Thyroid gland (tissue), 4 donors: ENCODE results near the gene CCR6. TPM values are rescaled to one million over a fixed set of nuclear protein-coding genes. Genes with fewer than 3 reads are reported as not detected.
A peak's percentile ranks its signal among the peaks of the same experiment; 100 is the strongest.

ENCODE experiments used
- DNase-seq, 2 donors: peaks; one replicate each; pipeline ENCODE4 v3.0.0-alpha.2; 2019
- H3K27ac ChIP-seq, 3 donors: fragments of 200-600 bp; sonication (generic); 1 replicate in 2 of 3; 2 replicates in 1 of 3; pipeline ENCODE4 v1.5.1; 2016 to 2019; ENCODE audit warnings: mild to moderate bottlenecking in 1 of 3, moderate library complexity in 1 of 3
- H3K27me3 ChIP-seq: fragments of 200-600 bp; sonication (generic); one replicate; pipeline ENCODE4 v1.5.1; 2019
- H3K36me3 ChIP-seq, 2 donors: fragments of 200-600 bp; sonication (generic); one replicate each; pipeline ENCODE4 v1.5.1; 2016 to 2019
- H3K4me1 ChIP-seq, 2 donors: fragments of 200-600 bp; sonication (generic); one replicate each; pipeline ENCODE4 v1.5.1; 2017 to 2019
- H3K4me3 ChIP-seq, 3 donors: fragments of 200-600 bp; sonication (generic); replicated peaks in 1 of 3; 1 replicate in 2 of 3; 2 replicates in 1 of 3; pipeline ENCODE4 v1.5.1; 2016; ENCODE audit warnings: mild to moderate bottlenecking in 1 of 3
- H3K9me3 ChIP-seq: fragments of 200-600 bp; sonication (generic); one replicate; pipeline ENCODE4 v1.5.1; 2017
- POLR2A ChIP-seq, 2 donors: fragments of 450-650 bp; IDR thresholded peaks; one replicate each; pipeline ENCODE4 v1.6.1; 2017; ENCODE audit warnings: antibody characterized with exemption in 2 of 2, mild to moderate bottlenecking in 2 of 2, moderate library complexity in 1 of 2
- WGBS, 2 donors: methylation state at CpG; one replicate each; pipeline ENCODE4 v1.1.5; 2017; 5-methylcytosine and 5-hydroxymethylcytosine counted together
- intact Hi-C: fragments of 100-400 bp; cut with DNase I; formaldehyde crosslinking; loops from one replicate; pipeline ENCODE4 v1.15.1; 2023
- total RNA-seq, 4 donors: library from RNA; depleted of rRNA; stranded (reverse); fragments of >200 nt; gene quantifications; one replicate each; pipeline ENCODE4 v1.2.3, GENCODE V29; 2016
- TF ChIP-seq, protein P1 (sequence below), 6 experiments: fragments of 200-600 bp in 3 of 6; fragments of 450-650 bp in 3 of 6; sonication (generic) in 3 of 6; IDR thresholded peaks; one replicate each; pipeline ENCODE4 v1.5.1; 2016 to 2019; ENCODE audit warnings: antibody characterized with exemption in 6 of 6, mild to moderate bottlenecking in 2 of 6, inconsistent platforms in 1 of 6, moderate library complexity in 1 of 6

CCR6 gene
- total RNA-seq, 4 donors from 2014 or later: 0.78 TPM; not detected in 3

DNA sequence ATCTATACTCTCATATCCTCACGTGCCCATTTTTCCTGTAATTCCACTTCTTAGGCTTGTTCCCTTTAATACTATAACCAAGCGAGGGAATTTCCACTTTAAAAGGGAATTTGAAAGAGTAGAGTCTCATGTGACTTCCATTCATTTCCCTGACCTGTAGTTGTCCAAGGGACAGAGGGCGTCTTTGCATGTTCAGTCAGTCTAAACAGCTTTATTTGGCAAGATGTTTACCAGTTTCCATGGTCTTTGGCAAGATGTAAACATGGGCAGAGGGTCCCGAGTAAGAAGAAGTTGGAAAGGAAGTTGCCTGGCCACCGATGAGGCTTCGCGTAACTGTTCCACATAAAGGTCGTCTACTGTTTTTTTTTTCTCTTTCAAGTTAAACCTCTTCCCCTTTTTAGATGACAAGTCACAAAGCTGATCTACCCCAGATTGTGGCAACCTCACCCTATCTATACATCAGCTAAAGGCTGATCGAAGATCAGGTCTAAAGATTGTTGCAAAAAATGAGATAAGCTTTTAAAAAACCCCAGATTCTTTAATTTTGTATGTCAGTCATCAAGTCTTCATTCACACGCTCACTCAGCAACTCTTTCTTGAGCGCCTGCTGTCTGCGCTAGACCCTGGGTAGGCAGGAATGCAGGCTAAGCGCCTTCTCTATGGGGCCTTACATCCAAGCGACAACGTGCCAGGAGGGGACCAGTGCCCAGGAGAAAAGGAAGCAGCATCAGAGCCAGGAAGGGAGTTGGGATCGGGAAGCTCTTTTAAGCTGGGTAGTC, 31.7 kb upstream of the CCR6 start:
- H3K9me3 ChIP-seq: no peaks in the 10 kb centered on the region
- no peaks in the 10 kb centered on the region for H3K36me3 ChIP-seq
- H3K4me3 ChIP-seq: no peak overlapping the region
- no peak for TF ChIP-seq POLR2A (IDR thresholded peaks at IDR 0.05)
- TF ChIP-seq, protein P1, sequence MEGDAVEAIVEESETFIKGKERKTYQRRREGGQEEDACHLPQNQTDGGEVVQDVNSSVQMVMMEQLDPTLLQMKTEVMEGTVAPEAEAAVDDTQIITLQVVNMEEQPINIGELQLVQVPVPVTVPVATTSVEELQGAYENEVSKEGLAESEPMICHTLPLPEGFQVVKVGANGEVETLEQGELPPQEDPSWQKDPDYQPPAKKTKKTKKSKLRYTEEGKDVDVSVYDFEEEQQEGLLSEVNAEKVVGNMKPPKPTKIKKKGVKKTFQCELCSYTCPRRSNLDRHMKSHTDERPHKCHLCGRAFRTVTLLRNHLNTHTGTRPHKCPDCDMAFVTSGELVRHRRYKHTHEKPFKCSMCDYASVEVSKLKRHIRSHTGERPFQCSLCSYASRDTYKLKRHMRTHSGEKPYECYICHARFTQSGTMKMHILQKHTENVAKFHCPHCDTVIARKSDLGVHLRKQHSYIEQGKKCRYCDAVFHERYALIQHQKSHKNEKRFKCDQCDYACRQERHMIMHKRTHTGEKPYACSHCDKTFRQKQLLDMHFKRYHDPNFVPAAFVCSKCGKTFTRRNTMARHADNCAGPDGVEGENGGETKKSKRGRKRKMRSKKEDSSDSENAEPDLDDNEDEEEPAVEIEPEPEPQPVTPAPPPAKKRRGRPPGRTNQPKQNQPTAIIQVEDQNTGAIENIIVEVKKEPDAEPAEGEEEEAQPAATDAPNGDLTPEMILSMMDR (IDR thresholded peaks at IDR 0.05): no peak
- 86 to 92% methylated on average over 16 of the region's 16 CpGs for WGBS, 2 donors
- no peak for DNase-seq
- intact Hi-C loops: no loop called here
- H3K27ac ChIP-seq: no peak overlapping the region
- H3K27me3 ChIP-seq: no peaks in the 10 kb centered on the region
- H3K4me1 ChIP-seq: no peaks in the 10 kb centered on the region

GRCh38 chr6:167091805-167092107, 31.1 kb upstream of the CCR6 start:
- 41 to 44% methylated on average over 4 to 7 of the region's 7 CpGs for WGBS, 2 donors
- Histone ChIP-seq H3K4me1 (no peaks in the 10 kb centered on the region), H3K27ac (no peak overlapping the region), H3K27me3 (no peaks in the 10 kb centered on the region), H3K36me3 (no peaks in the 10 kb centered on the region), H3K9me3 (no peaks in the 10 kb centered on the region), H3K4me3 (no peak overlapping the region)
- DNase-seq: peak in 1 of 2 donors; percentile 22
- TF ChIP-seq POLR2A (IDR thresholded peaks at IDR 0.05): no peak
- TF ChIP-seq, protein P1 (IDR thresholded peaks at IDR 0.05): no peak
- intact Hi-C loops: no loop called here

- no peaks in the 10 kb centered on the region for H3K9me3 ChIP-seq
- intact Hi-C loops: no loop called here
- TF ChIP-seq, protein P1 (IDR thresholded peaks at IDR 0.05): no peak
- no peak for TF ChIP-seq POLR2A (IDR thresholded peaks at IDR 0.05)
- 81 to 88% methylated on average over 16 of the region's 16 CpGs for WGBS, 2 donors
- no peaks in the 10 kb centered on the region for H3K27me3 ChIP-seq
- DNase-seq: no peak
- H3K4me3 ChIP-seq: no peak overlapping the region
- H3K4me1 ChIP-seq: no peaks in the 10 kb centered on the region
- H3K27ac ChIP-seq: no peak overlapping the region
- H3K36me3 ChIP-seq: no peaks in the 10 kb centered on the region
These were observed 30.1 kb upstream of the CCR6 start for GRCh38 chr6:167092672-167093339.

- Histone ChIP-seq H3K4me1 (no peaks in the 10 kb centered on the region), H3K4me3 (no peak overlapping the region), H3K9me3 (no peaks in the 10 kb centered on the region), H3K36me3 (no peaks in the 10 kb centered on the region), H3K27me3 (no peaks in the 10 kb centered on the region), H3K27ac (no peak overlapping the region)
- WGBS, 2 donors: 88 to 100% methylated on average over 19 to 20 of the region's 20 CpGs
- no peak for TF ChIP-seq POLR2A (IDR thresholded peaks at IDR 0.05)
- TF ChIP-seq, protein P1 (IDR thresholded peaks at IDR 0.05): no peak
- intact Hi-C loops: no loop called here
- DNase-seq: no peak
These were observed 29.4 kb upstream of the CCR6 start for GRCh38 chr6:167093406-167093921.

- H3K4me3 ChIP-seq: no peak overlapping the region
- H3K27me3 ChIP-seq: no peaks in the 10 kb centered on the region
- WGBS, 2 donors: 76 to 84% methylated on average over 27 to 28 of the region's 28 CpGs
- H3K4me1 ChIP-seq: no peaks in the 10 kb centered on the region
- no peaks in the 10 kb centered on the region for H3K9me3 ChIP-seq
- DNase-seq: no peak
- intact Hi-C loops: no loop called here
- TF ChIP-seq POLR2A (IDR thresholded peaks at IDR 0.05): no peak
- TF ChIP-seq, protein P1 (IDR thresholded peaks at IDR 0.05): no peak
- no peaks in the 10 kb centered on the region for H3K36me3 ChIP-seq
- no peak overlapping the region for H3K27ac ChIP-seq
These were observed 28.9 kb upstream of the CCR6 start for GRCh38 chr6:167093922-167094432.
